IMR-90 (cell line): ENCODE measurements around the gene NMRK2. TPM values are rescaled to one million over a fixed set of nuclear protein-coding genes. Genes with fewer than 3 reads are reported as not detected.

Experiments
- ATAC-seq: fragments of 200-7000 bp; cut with Tn5 transposase; 2 replicates; pipeline ENCODE4 v1.9.1; 2020; ENCODE audit warnings: low read depth, mild to moderate bottlenecking, moderate library complexity
- BruUV-seq: library from RNA; stranded (reverse); fragments of 400-500 nt; replicated peaks from 2 replicates; lab custom pipeline; 2021; lab: Mats Ljungman, UMichigan
- CTCF ChIA-PET: fragments of 300-600 bp; formaldehyde crosslinking; extraction: SDS; loops from one replicate; lab custom pipeline; 2021; ENCODE audit warnings: antibody characterized with exemption; lab: Yijun Ruan, JAX
- POLR2A ChIA-PET: fragments of 300-600 bp; sonication (Branson Sonifier 250); formaldehyde crosslinking; loops from one replicate; lab custom pipeline; 2022; ENCODE audit warnings: antibody characterized with exemption; ENCODE audit not compliant: unreplicated experiment; lab: Charles Lee
- DNase-seq: peaks from one replicate; pipeline ENCODE4 v3.0.0; 2013
- H2AFZ ChIP-seq: replicated peaks from 2 replicates; pipeline ENCODE3; 2013; ENCODE audit warnings: low read length, mild to moderate bottlenecking; ENCODE audit not compliant: poor library complexity
- H2AK5ac ChIP-seq: 2 replicates; pipeline ENCODE4 v1.6.1; 2013; ENCODE audit warnings: low read depth, low read length, inconsistent platforms
- H2AK9ac ChIP-seq: replicated peaks from 2 replicates; pipeline ENCODE3; 2013; ENCODE audit warnings: mild to moderate bottlenecking, low read depth, low read length, moderate library complexity; ENCODE audit not compliant: poor library complexity
- H2BK120ac ChIP-seq: 2 replicates; pipeline ENCODE4 v1.6.1; 2013; ENCODE audit warnings: low read depth, low read length, inconsistent platforms
- H2BK15ac ChIP-seq: 3 replicates; pipeline ENCODE4 v1.6.1; 2013; ENCODE audit warnings: low read depth, low read length, inconsistent platforms
- H2BK20ac ChIP-seq: 2 replicates; pipeline ENCODE4 v1.6.1; 2013; ENCODE audit warnings: low read depth, mild to moderate bottlenecking, inconsistent platforms, low read length, moderate library complexity
- H2BK5ac ChIP-seq: 2 replicates; pipeline ENCODE4 v1.6.1; 2013; ENCODE audit warnings: mild to moderate bottlenecking, low read depth, low read length, inconsistent platforms; ENCODE audit not compliant: poor library complexity, severe bottlenecking
- H3K14ac ChIP-seq: replicated peaks from 2 replicates; pipeline ENCODE4 v1.6.1; 2013; ENCODE audit warnings: low read depth, low read length, inconsistent platforms
- H3K18ac ChIP-seq: 2 replicates; pipeline ENCODE4 v1.6.1; 2013; ENCODE audit warnings: low read depth, low read length, control low read depth
- H3K23ac ChIP-seq: 2 replicates; pipeline ENCODE4 v1.6.1; 2013; ENCODE audit warnings: low read depth, low read length, inconsistent platforms
- H3K27ac ChIP-seq: 2 replicates; pipeline ENCODE4 v1.5.1; 2013; ENCODE audit warnings: mild to moderate bottlenecking, control low read depth, low read length; ENCODE audit not compliant: insufficient read depth
- H3K27me3 ChIP-seq: 2 replicates; pipeline ENCODE4 v1.6.1; 2013; ENCODE audit warnings: low read length; ENCODE audit not compliant: control insufficient read depth, insufficient read depth
- H3K36me3 ChIP-seq: 2 replicates; pipeline ENCODE4 v1.6.1; 2013; ENCODE audit warnings: low read length, mixed read lengths; ENCODE audit not compliant: control insufficient read depth, insufficient read depth
- H3K4ac ChIP-seq: 2 replicates; pipeline ENCODE4 v1.6.1; 2013; ENCODE audit warnings: low read depth, low read length, inconsistent platforms
- H3K4me1 ChIP-seq: 2 replicates; pipeline ENCODE4 v1.6.1; 2013; ENCODE audit warnings: low read length, mixed read lengths; ENCODE audit not compliant: control insufficient read depth, insufficient read depth
- H3K4me2 ChIP-seq: 2 replicates; pipeline ENCODE4 v1.6.1; 2013; ENCODE audit warnings: low read depth, mild to moderate bottlenecking, control low read depth, low read length, moderate library complexity
- H3K4me3 ChIP-seq: 2 replicates; pipeline ENCODE4 v1.5.1; 2013; ENCODE audit warnings: low read depth, mild to moderate bottlenecking, control low read depth, low read length, moderate library complexity; ENCODE audit not compliant: insufficient read depth
- H3K56ac ChIP-seq: 2 replicates; pipeline ENCODE4 v1.6.1; 2013; ENCODE audit warnings: low read length, inconsistent platforms; ENCODE audit not compliant: insufficient read depth; ENCODE audit errors: extremely low read depth
- H3K79me1 ChIP-seq, 2 experiments: 2 replicates each; pipeline ENCODE4 v1.6.1; 2013; ENCODE audit warnings: low read length in 2 of 2, inconsistent platforms in 1 of 2, low read depth in 1 of 2
- H3K9ac ChIP-seq: 2 replicates; pipeline ENCODE4 v1.6.1; 2013; ENCODE audit warnings: low read depth, low read length, control low read depth
- H3K9me1 ChIP-seq: 2 replicates; pipeline ENCODE4 v1.6.1; 2013; ENCODE audit warnings: low read length, inconsistent platforms; ENCODE audit not compliant: insufficient read depth
- H3K9me3 ChIP-seq: 2 replicates; pipeline ENCODE4 v1.6.1; 2013; ENCODE audit warnings: low read length; ENCODE audit not compliant: control insufficient read depth, insufficient read depth
- H4K20me1 ChIP-seq: 2 replicates; pipeline ENCODE4 v1.6.1; 2013; ENCODE audit warnings: low read length, inconsistent platforms; ENCODE audit not compliant: insufficient read depth
- H4K5ac ChIP-seq: 2 replicates; pipeline ENCODE4 v1.6.1; 2013; ENCODE audit warnings: mild to moderate bottlenecking, low read depth, low read length, control low read depth
- H4K8ac ChIP-seq, 2 experiments: 2 replicates each; pipeline ENCODE4 v1.6.1; 2013; ENCODE audit warnings: low read depth in 2 of 2, low read length in 2 of 2, control low read depth in 1 of 2, inconsistent platforms in 1 of 2
- H4K91ac ChIP-seq: 2 replicates; pipeline ENCODE4 v1.6.1; 2013; ENCODE audit warnings: low read depth, low read length, inconsistent platforms; ENCODE audit not compliant: insufficient read depth
- CHD1 ChIP-seq: IDR thresholded peaks from 2 replicates; pipeline ENCODE4 v1.6.1; 2012; ENCODE audit warnings: low read depth, low read length, improper control_type of control experiment
- CTCF ChIP-seq: conservative IDR thresholded peaks from 2 replicates; pipeline ENCODE4 v1.5.1; 2012; ENCODE audit warnings: mild to moderate bottlenecking, low read depth, low read length, improper control_type of control experiment
- RAD21 ChIP-seq: IDR thresholded peaks from 2 replicates; pipeline ENCODE4 v1.6.1; 2012; ENCODE audit warnings: low read length, improper control_type of control experiment
- SMC3 ChIP-seq: fragments of 150-350 bp; IDR thresholded peaks from 2 replicates; pipeline ENCODE4 v1.6.1; 2016; ENCODE audit warnings: low read depth, mild to moderate bottlenecking, antibody characterized with exemption, low read length, moderate library complexity
- WGBS, 2 experiments: methylation state at CpG; one replicate each; pipeline versions ENCODE4 v1.1.5 to v1.1.7; 2013; ENCODE audit warnings: missing lambda C conversion rate in 2 of 2; ENCODE audit not compliant: insufficient read length in 1 of 2; ENCODE audit errors: extremely low coverage in 2 of 2; 5-methylcytosine and 5-hydroxymethylcytosine counted together
- dilution Hi-C: fragments of 300-500 bp; cut with HindIII; formaldehyde crosslinking; loops from one replicate; pipeline ENCODE4 v1.14.3; 2018; ENCODE audit warnings: low sequenced_read_pairs; ENCODE audit not compliant: unreplicated experiment
- in situ Hi-C: fragments of 300-500 bp; cut with MboI; formaldehyde crosslinking; loops from 3 replicates; pipeline ENCODE4 v1.14.3; 2019; ENCODE audit warnings: low sequenced_read_pairs, inconsistent platforms, mixed read lengths
- intact Hi-C: fragments of 100-400 bp; cut with micrococcal nuclease; formaldehyde crosslinking; loops from 2 replicates; pipeline ENCODE4 v1.10.0; 2022
- polyA plus RNA-seq, 3 experiments: library from polyadenylated mRNA; depleted of rRNA; stranded (reverse); fragments of >200 nt; gene quantifications; 2 replicates each; pipeline ENCODE4 v1.2.3, GENCODE V29; 2012; ENCODE audit warnings: low replicate concordance in 1 of 3
- total RNA-seq: library from RNA; depleted of rRNA; stranded (reverse); fragments of >200 nt; gene quantifications from 2 replicates; pipeline ENCODE4 v1.2.3, GENCODE V29; 2012

NMRK2 gene
- total and polyA plus RNA-seq, 2 of the 4 experiments (the other 2 are of a cell fraction): not detected

DNA sequence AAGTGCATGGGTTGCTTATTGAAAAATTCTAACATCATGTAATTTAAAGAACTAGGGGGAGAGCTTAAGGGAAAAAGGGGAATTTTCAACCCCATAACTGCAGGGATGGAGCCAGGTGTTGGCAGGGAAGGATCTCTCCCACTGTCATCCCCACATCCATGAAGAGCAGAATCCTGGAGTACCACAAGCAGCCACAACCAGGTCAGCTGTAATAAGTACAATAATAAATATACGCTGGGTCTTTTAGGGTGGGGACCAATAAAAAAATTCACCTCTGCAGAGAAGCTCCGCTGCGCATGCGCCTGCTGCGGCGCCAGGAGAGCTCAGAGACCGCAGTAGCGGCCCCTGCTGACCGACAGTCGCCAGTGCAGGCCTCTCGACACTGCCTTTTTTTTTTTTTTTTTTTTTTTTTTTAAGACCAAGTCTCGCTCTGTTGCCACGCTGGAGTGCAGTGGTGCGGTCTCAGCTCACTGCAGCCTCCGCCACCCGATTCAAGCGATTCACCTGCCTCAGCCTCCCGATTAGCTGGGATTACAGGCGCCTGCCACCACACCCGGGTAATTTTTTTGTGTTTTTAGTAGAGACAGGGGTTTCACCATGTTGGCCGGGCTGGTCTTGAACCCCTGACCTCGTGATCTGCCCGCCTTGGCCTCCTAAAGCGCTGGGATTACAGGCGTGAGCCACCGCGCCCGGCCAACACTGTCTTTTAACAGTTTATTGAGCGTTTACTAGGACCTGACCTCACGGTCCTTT lies 54.9 kb downstream of the NMRK2 start:
- Histone ChIP-seq H3K4me3 (no peak overlapping the region), H3K9ac (peak overlapping the region; percentile 17; the same call in 1 of the 2 replicates), H3K27ac (no peak overlapping the region), H3K14ac (0 out of 2 replicates have a peak overlapping the region, but pooled peaks have one; percentile 75), H2BK120ac (no peak overlapping the region), H4K5ac (no peak overlapping the region), H3K4ac (peak overlapping the region; percentile 80; the same call in 1 of the 2 replicates), H3K23ac (no peak overlapping the region), H4K91ac (no peak overlapping the region), H2BK15ac (no peak overlapping the region), H2AK5ac (peak overlapping the region; percentile 77; the same call in 1 of the 2 replicates), H2BK5ac (no peak overlapping the region), H3K18ac (no peak overlapping the region), H2BK20ac (no peak overlapping the region), H2AFZ (peak overlapping the region; percentile 91), H4K20me1 (peaks cover 25% of the 10 kb centered on the region), H3K56ac (0 out of 2 replicates have a peak overlapping the region, but pooled peaks have one; percentile 36), H4K8ac (peak overlapping the region; percentile 28 to 82), H3K4me2 (peak overlapping the region; percentile 91), H2AK9ac (peak overlapping the region; percentile 6), H3K36me3 (peaks cover 18% of the 10 kb centered on the region), H3K9me1 (0 out of 2 replicates have a peak, but pooled peaks cover 3% of the 10 kb centered on the region), H3K9me3 (no peaks in the 10 kb centered on the region), H3K4me1 (peaks cover 13% of the 10 kb centered on the region), H3K79me1 (peaks cover 5 to 28% of the 10 kb centered on the region in 2 experiments; a peak in 3 of 4 replicates), H3K27me3 (no peaks in the 10 kb centered on the region)
- peak; percentile 76 for DNase-seq
- no CpG with 5 or more reads among the region's 30 CpGs for WGBS, 2 experiments
- ChIA-PET CTCF (interaction anchor here (0.6 to 2.0 kb wide), 12 partner anchors 9 to 299 kb away, joined by 3 to 11 read pairs (median 4); partner anchors contain the start of gene APBA3), POLR2A (interaction anchor here (0.6 to 1.0 kb wide), 4 partner anchors 19 to 227 kb away, joined by 3 to 7 read pairs (median 4); no protein-coding TSS in a partner anchor)
- BruUV-seq: no TSS peak
- ATAC-seq: peak; percentile 42
- TF ChIP-seq RAD21 (peak; percentile 39), CTCF (peak; percentile 88), SMC3 (peak; percentile 44), CHD1 (no peak)
- in situ Hi-C loops: loop anchor here (5.0 kb wide), 1 partner anchor 220 kb away; no protein-coding TSS in a partner anchor
- intact Hi-C loops: loop anchor here (2.0 kb wide), 1 partner anchor 19 kb away; the partner anchor contains the start of gene PIAS4
- dilution Hi-C loops: no loop called here
